ENCODE data around the gene FKBP8. TPM values are rescaled to one million over a fixed set of nuclear protein-coding genes. Genes with fewer than 3 reads are reported as not detected.

Gene FKBP8
- total and polyA plus RNA-seq, 7 experiments from 2014 or later, result 96.9 to 241 (median 164) TPM

DNA sequence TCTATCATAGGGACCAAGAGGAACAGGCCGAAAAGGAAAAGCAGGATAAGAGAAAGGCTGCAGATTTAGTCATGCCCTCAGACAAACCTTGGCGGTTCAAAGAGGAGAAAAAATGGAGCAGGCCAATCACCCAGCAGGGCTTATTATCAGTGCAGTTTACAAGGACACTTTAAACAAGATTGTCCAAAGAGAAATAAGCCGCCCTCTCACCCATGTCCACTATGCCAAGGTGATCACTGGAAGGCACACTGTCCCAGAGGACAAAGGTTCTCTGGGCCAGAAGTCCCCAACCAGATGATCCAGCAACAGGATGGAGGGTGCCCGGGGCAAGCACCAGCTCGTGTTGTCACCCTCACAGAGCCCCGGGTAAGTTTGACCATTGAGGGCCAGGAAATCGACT is 36.9 kb upstream of the FKBP8 start:
- intact Hi-C loops (cut with micrococcal nuclease), result loop anchor here in 1 of 2 donors (10.0 kb wide), 1 partner anchor 126 kb away; no protein-coding TSS in a partner anchor
- H3K4me3 Mint-ChIP-seq, result no peak overlapping the region
- CTCF ChIA-PET, result interaction anchor here (0.5 kb wide), 1 partner anchor 80 kb away, joined by 4 read pairs; no protein-coding TSS in a partner anchor
- peaks cover 0 to 13% (median 2%) of the 10 kb centered on the region in 5 donors for H3K36me3 Mint-ChIP-seq
- no peaks in the 10 kb centered on the region for H3K27me3 Mint-ChIP-seq
- Histone ChIP-seq H3K9me3 (ENCODE audit: control insufficient read depth in 2 of 3, low read length in 3 of 3) (no peaks in the 10 kb centered on the region), H3K27me3 (ENCODE audit: control insufficient read depth in 2 of 2, insufficient read depth in 2 of 2, low read length in 2 of 2) (no peaks in the 10 kb centered on the region), H3K4me1 (ENCODE audit: control insufficient read depth in 2 of 2, insufficient read depth in 2 of 2, low read length in 2 of 2) (peaks cover 0 to 4% of the 10 kb centered on the region in 2 donors), H3K27ac (ENCODE audit: low read depth, low read length) (no peak overlapping the region), H3K36me3 (ENCODE audit: control insufficient read depth in 2 of 3, insufficient read depth in 3 of 3, low read length in 3 of 3) (peaks cover 7 to 32% (median 9%) of the 10 kb centered on the region in 3 experiments), H3K4me3 (ENCODE audit: low read length) (no peak overlapping the region)
- H3K4me1 Mint-ChIP-seq, result peaks cover 2 to 9% (median 3%) of the 10 kb centered on the region in 7 donors
- POLR2A ChIA-PET, result interaction anchor here (0.8 to 1.7 kb wide), 2 partner anchors 9 to 271 kb away, joined by 3 to 9 read pairs; partner anchors contain the start of gene UBA52
- no peak overlapping the region for H3K27ac Mint-ChIP-seq
- ATAC-seq, result no peak
- no peak for DNase-seq
- peaks cover 0 to 2% (median 0%) of the 10 kb centered on the region in 11 donors for H3K9me3 Mint-ChIP-seq

DNA sequence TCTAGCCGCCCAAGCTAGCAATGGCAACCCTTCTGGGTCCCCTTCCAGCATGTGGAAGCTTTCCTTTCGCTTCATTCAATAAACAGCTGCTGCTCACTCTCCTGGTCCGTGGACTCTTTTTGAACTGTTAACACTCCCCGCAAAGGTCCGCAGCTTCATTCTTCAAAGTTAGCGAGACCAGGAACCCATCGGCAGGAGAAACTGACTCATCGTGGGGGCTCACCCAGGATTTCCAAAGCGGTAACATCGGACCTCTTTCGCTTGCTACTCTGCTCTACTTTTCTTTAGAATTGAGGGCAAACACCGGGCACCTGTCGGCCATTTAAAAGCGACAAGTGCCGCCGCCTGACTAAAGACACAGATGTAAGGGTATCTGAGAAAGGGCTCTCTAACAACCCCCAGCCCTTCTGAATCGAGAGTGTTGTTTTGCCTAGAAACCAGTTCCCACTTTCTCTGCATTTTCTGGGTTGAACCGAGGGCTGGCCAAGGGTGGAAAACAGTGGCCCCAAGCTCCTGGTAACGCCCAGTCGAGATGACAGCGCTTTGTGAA is 34.1 kb upstream of the FKBP8 start:
- no peak overlapping the region for H3K4me3 Mint-ChIP-seq
- peaks cover 0 to 25% (median 13%) of the 10 kb centered on the region in 5 donors for H3K36me3 Mint-ChIP-seq
- peaks cover 6 to 24% (median 12%) of the 10 kb centered on the region in 7 donors for H3K4me1 Mint-ChIP-seq
- Histone ChIP-seq H3K4me3 (ENCODE audit: low read length) (no peak overlapping the region), H3K4me1 (ENCODE audit: control insufficient read depth in 2 of 2, insufficient read depth in 2 of 2, low read length in 2 of 2) (peaks cover 12 to 14% of the 10 kb centered on the region in 2 donors), H3K27me3 (ENCODE audit: control insufficient read depth in 2 of 2, insufficient read depth in 2 of 2, low read length in 2 of 2) (no peaks in the 10 kb centered on the region), H3K27ac (ENCODE audit: low read depth, low read length) (no peak overlapping the region), H3K36me3 (ENCODE audit: control insufficient read depth in 2 of 3, insufficient read depth in 3 of 3, low read length in 3 of 3) (peaks cover 14 to 51% (median 30%) of the 10 kb centered on the region in 3 experiments), H3K9me3 (ENCODE audit: control insufficient read depth in 2 of 3, low read length in 3 of 3) (no peaks in the 10 kb centered on the region)
- H3K27ac Mint-ChIP-seq, result peak overlapping the region in 1 of 9 donors; percentile 67
- no peaks in the 10 kb centered on the region for H3K27me3 Mint-ChIP-seq
- DNase-seq (no peak), ATAC-seq (no peak)
- intact Hi-C loops (cut with micrococcal nuclease), result loop anchor here in 1 of 2 donors (10.0 kb wide), 1 partner anchor 103 kb away; no protein-coding TSS in a partner anchor
- ChIA-PET POLR2A (no interaction called here), CTCF (no interaction called here)
- peaks cover 0 to 2% (median 0%) of the 10 kb centered on the region in 11 donors for H3K9me3 Mint-ChIP-seq

DNA sequence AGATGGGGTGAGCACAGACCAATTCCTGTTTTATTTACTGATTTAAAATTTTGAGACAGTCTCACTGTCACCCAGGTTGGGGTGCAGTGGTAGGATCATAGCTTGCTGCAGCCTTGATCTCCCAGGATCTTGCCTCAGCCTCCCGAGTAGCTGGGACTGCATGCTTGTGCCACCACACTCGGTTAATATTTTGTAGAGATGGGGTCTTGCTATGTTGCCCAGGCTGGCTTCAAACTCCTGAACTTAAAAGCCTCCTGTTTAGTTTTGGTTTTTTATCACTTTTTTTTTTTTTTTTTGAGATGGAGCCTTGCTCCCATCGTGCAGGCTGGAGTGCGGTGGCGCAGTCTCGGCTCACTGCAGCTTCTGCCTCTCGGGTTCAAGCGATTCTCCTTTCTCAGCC is 33.0 kb upstream of the FKBP8 start:
- peaks cover 0 to 2% (median 0%) of the 10 kb centered on the region in 5 donors for H3K27me3 Mint-ChIP-seq
- peaks cover 0 to 2% (median 0%) of the 10 kb centered on the region in 11 donors for H3K9me3 Mint-ChIP-seq
- peaks cover 17% of the 10 kb centered on the region in 2 donors for H3K4me1 ChIP-seq (ENCODE audit: control insufficient read depth in 2 of 2, insufficient read depth in 2 of 2, low read length in 2 of 2)
- no peak overlapping the region for H3K4me3 ChIP-seq (ENCODE audit: low read length)
- DNase-seq, result no peak
- peaks cover 0 to 26% (median 13%) of the 10 kb centered on the region in 5 donors for H3K36me3 Mint-ChIP-seq
- H3K4me1 Mint-ChIP-seq, result peaks cover 12 to 35% (median 22%) of the 10 kb centered on the region in 7 donors
- POLR2A ChIA-PET, result interaction anchor here (0.7 to 0.9 kb wide), 2 partner anchors 12 to 50 kb away, joined by 3 to 4 read pairs; partner anchors contain the start of gene REX1BD
- CTCF ChIA-PET, result interaction anchor here (0.6 kb wide), 1 partner anchor 404 kb away, joined by 4 read pairs; no protein-coding TSS in a partner anchor
- intact Hi-C loops (cut with micrococcal nuclease), result loop anchor here in 1 of 2 donors (10.0 kb wide), 1 partner anchor 102 kb away; no protein-coding TSS in a partner anchor
- H3K27me3 ChIP-seq (ENCODE audit: control insufficient read depth in 2 of 2, insufficient read depth in 2 of 2, low read length in 2 of 2), result no peaks in the 10 kb centered on the region
- H3K4me3 Mint-ChIP-seq, result no peak overlapping the region
- no peak overlapping the region for H3K27ac ChIP-seq (ENCODE audit: low read depth, low read length)
- H3K27ac Mint-ChIP-seq, result no peak overlapping the region
- H3K36me3 ChIP-seq (ENCODE audit: control insufficient read depth in 2 of 3, insufficient read depth in 3 of 3, low read length in 3 of 3), result peaks cover 14 to 55% (median 30%) of the 10 kb centered on the region in 3 experiments
- no peaks in the 10 kb centered on the region for H3K9me3 ChIP-seq (ENCODE audit: control insufficient read depth in 2 of 3, low read length in 3 of 3)
- no peak for ATAC-seq

DNA sequence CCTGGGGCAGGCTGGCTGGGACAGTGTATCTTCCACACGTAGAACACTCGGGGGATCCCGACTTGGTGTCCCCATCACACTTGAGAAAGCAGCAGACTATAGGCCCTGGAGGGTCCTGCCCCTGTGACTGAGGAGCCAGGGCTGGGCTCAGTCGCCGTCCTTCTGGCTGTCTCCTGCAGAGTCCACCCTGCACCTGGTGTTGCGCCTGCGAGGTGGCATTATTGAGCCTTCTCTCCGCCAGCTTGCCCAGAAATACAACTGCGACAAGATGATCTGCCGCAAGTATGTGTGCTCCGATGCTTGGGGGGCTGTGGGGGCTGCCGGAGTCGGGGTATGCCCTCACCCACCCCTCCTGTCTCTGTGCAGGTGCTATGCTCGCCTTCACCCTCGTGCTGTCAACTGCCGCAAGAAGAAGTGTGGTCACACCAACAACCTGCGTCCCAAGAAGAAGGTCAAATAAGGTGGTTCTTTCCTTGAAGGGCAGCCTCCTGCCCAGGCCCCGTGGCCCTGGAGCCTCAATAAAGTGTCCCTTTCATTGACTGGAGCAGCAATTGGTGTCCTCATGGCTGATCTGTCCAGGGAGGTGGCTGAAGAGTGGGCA is 31.4 kb upstream of the FKBP8 start:
- no peak overlapping the region for H3K4me3 ChIP-seq (ENCODE audit: low read length)
- Mint-ChIP-seq H3K27me3 (peaks cover 0 to 2% (median 0%) of the 10 kb centered on the region in 5 donors), H3K4me3 (peak overlapping the region in 5 of 10 donors; percentile 12 to 58 (median 48)), H3K36me3 (peaks cover 0 to 31% (median 13%) of the 10 kb centered on the region in 5 donors), H3K27ac (peak overlapping the region in 3 of 9 donors; percentile 46 to 81 (median 55)), H3K9me3 (peaks cover 0 to 2% (median 0%) of the 10 kb centered on the region in 11 donors), H3K4me1 (peaks cover 14 to 38% (median 25%) of the 10 kb centered on the region in 7 donors)
- no peaks in the 10 kb centered on the region for H3K9me3 ChIP-seq (ENCODE audit: control insufficient read depth in 2 of 3, low read length in 3 of 3)
- intact Hi-C loops (cut with micrococcal nuclease), result loop anchor here in 1 of 2 donors (10.0 kb wide), 1 partner anchor 100 kb away; no protein-coding TSS in a partner anchor
- DNase-seq (no peak), ATAC-seq (no peak)
- ChIA-PET POLR2A (interaction anchor here (1.8 kb wide), 1 partner anchor 344 kb away, joined by 4 read pairs; the partner anchor contains the start of genes COPE and DDX49), CTCF (no interaction called here)
- H3K27me3 ChIP-seq (ENCODE audit: control insufficient read depth in 2 of 2, insufficient read depth in 2 of 2, low read length in 2 of 2), result no peaks in the 10 kb centered on the region
- peaks cover 17% of the 10 kb centered on the region in 2 donors for H3K4me1 ChIP-seq (ENCODE audit: control insufficient read depth in 2 of 2, insufficient read depth in 2 of 2, low read length in 2 of 2)
- no peak overlapping the region for H3K27ac ChIP-seq (ENCODE audit: low read depth, low read length)
- peaks cover 14 to 55% (median 30%) of the 10 kb centered on the region in 3 experiments for H3K36me3 ChIP-seq (ENCODE audit: control insufficient read depth in 2 of 3, insufficient read depth in 3 of 3, low read length in 3 of 3)

DNA sequence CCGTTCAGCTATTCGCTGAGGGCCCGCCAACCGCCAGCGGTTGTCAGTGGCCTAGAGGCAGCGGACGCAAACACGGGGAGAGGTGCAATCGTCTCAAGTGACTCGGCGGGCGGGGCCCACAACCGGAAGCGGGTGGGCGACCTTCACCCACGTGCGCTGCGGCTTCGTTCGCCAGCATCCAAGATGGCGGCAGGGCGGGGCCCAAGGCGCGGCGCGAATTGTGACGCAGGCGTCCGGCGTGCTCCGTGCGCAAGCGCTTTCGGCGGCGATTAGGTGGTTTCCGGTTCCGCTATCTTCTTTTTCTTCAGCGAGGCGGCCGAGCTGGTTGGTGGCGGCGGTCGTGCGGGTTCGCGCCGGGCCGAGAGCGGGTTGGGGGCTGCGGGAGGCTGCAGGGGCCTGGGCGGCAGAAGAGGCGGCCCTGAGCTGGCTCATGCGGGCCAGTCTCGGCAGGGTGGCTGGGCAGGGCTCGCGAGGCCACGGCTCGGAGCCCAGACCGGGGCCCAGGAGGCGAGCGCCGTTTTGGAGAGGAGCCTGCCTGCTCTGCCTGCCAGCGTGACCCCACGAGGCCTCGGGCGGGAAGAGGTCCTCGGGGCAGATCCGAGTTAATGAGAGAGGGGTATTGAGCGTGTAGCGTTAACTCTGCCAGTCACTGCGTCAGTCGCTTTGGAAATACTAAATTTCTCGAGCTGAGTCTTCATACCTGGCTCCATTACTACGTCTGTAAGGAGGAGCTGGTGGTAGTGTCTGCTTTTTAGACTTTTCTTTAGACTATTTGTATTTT is 28.4 kb upstream of the FKBP8 start, which contains the start of gene UBA52:
Gene UBA52 (plus strand): TSS at position 294 of the 781 bp plus-strand sequence. CDS start 1,444 bp downstream, outside the sequence.
- POLR2A ChIA-PET, result interaction anchor here (0.6 to 3.5 kb wide), 24 partner anchors 9 to 347 kb away, joined by 3 to 47 read pairs (median 4); partner anchors contain the start of genes COPE, CRTC1, DDX49 and ELL

More for the DNA sequence above, 28.4 kb upstream of the FKBP8 start, which contains the start of gene UBA52:
- Histone ChIP-seq H3K27me3 (ENCODE audit: control insufficient read depth in 2 of 2, insufficient read depth in 2 of 2, low read length in 2 of 2) (no peaks in the 10 kb centered on the region), H3K9me3 (ENCODE audit: control insufficient read depth in 2 of 3, low read length in 3 of 3) (no peaks in the 10 kb centered on the region), H3K4me3 (ENCODE audit: low read length) (peak within 1 kb of the TSS; percentile 91), H3K36me3 (ENCODE audit: control insufficient read depth in 2 of 3, insufficient read depth in 3 of 3, low read length in 3 of 3) (peaks cover 14 to 64% (median 26%) of the 10 kb centered on the region in 3 experiments), H3K4me1 (ENCODE audit: control insufficient read depth in 2 of 2, insufficient read depth in 2 of 2, low read length in 2 of 2) (peaks cover 17% of the 10 kb centered on the region in 2 donors), H3K27ac (ENCODE audit: low read depth, low read length) (peak within 1 kb of the TSS; percentile 94)
- Mint-ChIP-seq H3K27ac (peak within 1 kb of the TSS; percentile 92 to 99 (median 96)), H3K9me3 (no peaks in the 10 kb centered on the region), H3K27me3 (peaks cover 0 to 2% (median 0%) of the 10 kb centered on the region in 5 donors), H3K4me1 (peaks cover 14 to 38% (median 26%) of the 10 kb centered on the region in 7 donors), H3K4me3 (peak within 1 kb of the TSS; percentile 83 to 97 (median 91)), H3K36me3 (peaks cover 0 to 35% (median 17%) of the 10 kb centered on the region in 5 donors)
- peak; percentile 97 for ATAC-seq
- intact Hi-C loops (cut with micrococcal nuclease), result loop anchor here (1.0 to 10.0 kb wide), 7 partner anchors 14 to 348 kb away; partner anchors contain the start of genes COPE (in 2 of the 2), DDX49 (in 2 of the 2), ELL (in 2 of the 2) and KXD1 (in 2 of the 2)
- peak; percentile 97 to 99 (median 98) for DNase-seq
- CTCF ChIA-PET, result interaction anchor here (0.6 to 2.0 kb wide), 8 partner anchors 14 to 261 kb away, joined by 3 to 11 read pairs (median 4); partner anchors contain the start of genes KXD1 and REX1BD

Data from naive thymus-derived CD4-positive, alpha-beta T cell (primary cell).